ENCODE measurements around the gene KCNG4. TPM values are rescaled to one million over a fixed set of nuclear protein-coding genes. Genes with fewer than 3 reads are reported as not detected.

Gene KCNG4
- total RNA-seq, 2 donors from 2014 or later = not detected

GRCh38 chr16:84260766-84261554 is 21.1 kb upstream of the KCNG4 start:
- Histone ChIP-seq H3K27ac (no peak overlapping the region), H3K36me3 (no peaks in the 10 kb centered on the region), H3K4me3 (no peak overlapping the region), H3K4me1 (replicated peaks) (no peaks in the 10 kb centered on the region), H3K27me3 (replicated peaks; ENCODE audit: insufficient read depth) (no peaks in the 10 kb centered on the region), H3K9me3 (no peaks in the 10 kb centered on the region)
- intact Hi-C loops (cut with DNase I) = no loop called here
- TF ChIP-seq POLR2A (IDR thresholded peaks at IDR 0.05) (no peak), CTCF (IDR thresholded peaks at IDR 0.05) (no peak), POLR2AphosphoS5 (IDR thresholded peaks at IDR 0.05) (no peak)
- 79% methylated on average over 23 of the region's 23 CpGs for WGBS
- no peak for DNase-seq (ENCODE audit: low spot score)

- Histone ChIP-seq H3K4me3 (no peak overlapping the region), H3K36me3 (no peaks in the 10 kb centered on the region), H3K4me1 (replicated peaks) (no peaks in the 10 kb centered on the region), H3K27ac (no peak overlapping the region), H3K9me3 (no peaks in the 10 kb centered on the region), H3K27me3 (replicated peaks; ENCODE audit: insufficient read depth) (no peaks in the 10 kb centered on the region)
- DNase-seq (ENCODE audit: low spot score) = no peak
- 89% methylated on average over 3 of the region's 3 CpGs for WGBS
- TF ChIP-seq POLR2A (IDR thresholded peaks at IDR 0.05) (no peak), CTCF (IDR thresholded peaks at IDR 0.05) (no peak), POLR2AphosphoS5 (IDR thresholded peaks at IDR 0.05) (no peak)
- intact Hi-C loops (cut with DNase I) = no loop called here
These were observed 19.9 kb upstream of the KCNG4 start for GRCh38 chr16:84259691-84260090.

GRCh38 chr16:84258266-84258665 is 18.5 kb upstream of the KCNG4 start:
- Histone ChIP-seq H3K4me1 (replicated peaks) (no peaks in the 10 kb centered on the region), H3K9me3 (no peaks in the 10 kb centered on the region), H3K27ac (no peak overlapping the region), H3K4me3 (no peak overlapping the region), H3K36me3 (no peaks in the 10 kb centered on the region), H3K27me3 (replicated peaks; ENCODE audit: insufficient read depth) (no peaks in the 10 kb centered on the region)
- TF ChIP-seq POLR2A (IDR thresholded peaks at IDR 0.05) = no peak
- TF ChIP-seq CTCF (IDR thresholded peaks at IDR 0.05) = no peak
- TF ChIP-seq POLR2AphosphoS5 (IDR thresholded peaks at IDR 0.05) = no peak
- no peak for DNase-seq (ENCODE audit: low spot score)
- WGBS = 91% methylated on average over 11 of the region's 11 CpGs
- intact Hi-C loops (cut with DNase I) = no loop called here

- Histone ChIP-seq H3K27me3 (replicated peaks; ENCODE audit: insufficient read depth) (no peaks in the 10 kb centered on the region), H3K4me3 (no peak overlapping the region), H3K27ac (no peak overlapping the region), H3K4me1 (replicated peaks) (no peaks in the 10 kb centered on the region), H3K9me3 (no peaks in the 10 kb centered on the region), H3K36me3 (no peaks in the 10 kb centered on the region)
- intact Hi-C loops (cut with DNase I) = no loop called here
- TF ChIP-seq POLR2AphosphoS5 (IDR thresholded peaks at IDR 0.05) (no peak), CTCF (IDR thresholded peaks at IDR 0.05) (no peak), POLR2A (IDR thresholded peaks at IDR 0.05) (no peak)
- DNase-seq (ENCODE audit: low spot score) = no peak
- WGBS = 85% methylated on average over 4 of the region's 4 CpGs
These were observed 15.4 kb upstream of the KCNG4 start for GRCh38 chr16:84255050-84255810.
